Neural progenitor cell (in vitro differentiated cells): ENCODE measurements around the gene SPINT4.

ENCODE experiments used
- CTCF ChIP-seq: fragments of 200-600 bp; sonication (generic); IDR thresholded peaks from 2 replicates; pipeline ENCODE4 v1.5.1; 2017; ENCODE audit warnings: antibody characterized with exemption, mild to moderate bottlenecking
- EZH2 ChIP-seq: fragments of 200-600 bp; sonication (generic); IDR thresholded peaks from 2 replicates; pipeline ENCODE4 v1.6.1; 2017; ENCODE audit warnings: antibody characterized with exemption, mild to moderate bottlenecking, moderate library complexity

- no peak for TF ChIP-seq EZH2
- no peak for TF ChIP-seq CTCF
Measured at GRCh38 chr20:45701873-45702272, 20.3 kb upstream of the SPINT4 start, which contains the start of gene WFDC13.
